HCT116 (cell line): ENCODE data around the gene PDIA2. TPM values are rescaled to one million over a fixed set of nuclear protein-coding genes. Genes with fewer than 3 reads are reported as not detected.

Experiments used
- ATAC-seq: fragments of 200-7000 bp; cut with Tn5 transposase; 2 replicates; pipeline ENCODE4 v1.9.1; 2020; ENCODE audit warnings: mild to moderate bottlenecking, moderate library complexity
- BruUV-seq: library from RNA; stranded (reverse); fragments of 400-500 nt; replicated peaks from 2 replicates; lab custom pipeline; 2021; lab: Mats Ljungman, UMichigan
- CTCF ChIA-PET: fragments of 300-600 bp; sonication (Branson Sonifier 250); formaldehyde crosslinking; loops from one replicate; lab custom pipeline; 2021; ENCODE audit warnings: antibody characterized with exemption; lab: Charles Lee
- POLR2A ChIA-PET: fragments of 300-600, 350-600 bp; sonication (Branson Sonifier 250); formaldehyde crosslinking; loops from one replicate; lab custom pipeline; 2021; ENCODE audit warnings: antibody characterized with exemption; lab: Charles Lee
- RAD21 ChIA-PET, 2 experiments: fragments of 300-600 bp; sonication (Branson Sonifier 250); formaldehyde crosslinking; loops; one replicate each; lab custom pipeline; 2023; ENCODE audit warnings: low total read pairs in 2 of 2; ENCODE audit not compliant: uncharacterized antibody in 2 of 2, unreplicated experiment in 2 of 2, low non-redundant PET in 1 of 2; lab: Charles Lee
- DNase-seq: peaks from one replicate; pipeline ENCODE4 v3.0.0-alpha.2; 2010; ENCODE audit warnings: low read depth, low spot score
- H2AFZ ChIP-seq: fragments of 200-600 bp; shearing (Covaris generic), sonication (generic); 2 replicates; pipeline ENCODE4 v1.6.1; 2017; ENCODE audit warnings: low read depth, mixed run types, mixed read lengths, antibody characterized with exemption, low read length; ENCODE audit not compliant: poor library complexity, severe bottlenecking
- H3K27ac ChIP-seq: 2 replicates; pipeline ENCODE4 v1.5.1; 2012; ENCODE audit warnings: low read depth, low read length
- H3K27me3 ChIP-seq: fragments of 200-600 bp; sonication (generic); 2 replicates; pipeline ENCODE4 v1.6.1; 2016; ENCODE audit warnings: mixed run types, low read length, mixed read lengths; ENCODE audit not compliant: insufficient read depth
- H3K36me3 ChIP-seq, 2 experiments: fragments of 200-500 bp in 1 of 2; fragments of 200-600 bp in 1 of 2; sonication (Bioruptor generic) in 1 of 2; sonication (generic) in 1 of 2; 2 replicates each; pipeline versions ENCODE4 v1.5.1 to v1.6.1; 2014 to 2016; ENCODE audit warnings: low read length in 2 of 2, inconsistent platforms in 1 of 2, mixed read lengths in 1 of 2, mixed run types in 1 of 2; ENCODE audit not compliant: insufficient read depth in 2 of 2, control insufficient read depth in 1 of 2
- H3K4me1 ChIP-seq, 2 experiments: fragments of 200-600 bp in 1 of 2; sonication (generic) in 1 of 2; 2 replicates each; pipeline versions ENCODE4 v1.5.1 to v1.6.1; 2012 to 2017; ENCODE audit warnings: low read length in 2 of 2, inconsistent platforms in 1 of 2, mild to moderate bottlenecking in 1 of 2, mixed read lengths in 1 of 2, mixed run types in 1 of 2, moderate library complexity in 1 of 2; ENCODE audit not compliant: insufficient read depth in 2 of 2, control insufficient read depth in 1 of 2
- H3K4me2 ChIP-seq: fragments of 200-600 bp; sonication (generic); 2 replicates; pipeline ENCODE4 v1.6.1; 2017; ENCODE audit warnings: mixed run types, low read length, mixed read lengths
- H3K4me3 ChIP-seq, 2 experiments: fragments of 200-600 bp in 1 of 2; sonication (generic) in 1 of 2; replicated peaks in 1 of 2; 2 replicates each; pipeline ENCODE4 v1.5.1; 2011 to 2016; ENCODE audit warnings: low read length in 2 of 2, control low read depth in 1 of 2, low read depth in 1 of 2, mild to moderate bottlenecking in 1 of 2, mixed read lengths in 1 of 2, mixed run types in 1 of 2
- H3K79me2 ChIP-seq: fragments of 200-600 bp; sonication (generic); 2 replicates; pipeline ENCODE4 v1.6.1; 2017; ENCODE audit warnings: mild to moderate bottlenecking, mixed run types, low read length, moderate library complexity, mixed read lengths; ENCODE audit not compliant: insufficient read depth
- H3K9ac ChIP-seq: fragments of 200-600 bp; sonication (generic); 2 replicates; pipeline ENCODE4 v1.6.1; 2016; ENCODE audit warnings: low read length, mixed read lengths
- H3K9me2 ChIP-seq: fragments of 200-600 bp; sonication (generic), shearing (Covaris generic); 2 replicates; pipeline ENCODE4 v1.6.1; 2017; ENCODE audit warnings: mixed run types, mild to moderate bottlenecking, moderate library complexity; ENCODE audit not compliant: insufficient read depth
- H3K9me3 ChIP-seq, 2 experiments: fragments of 200-500 bp in 1 of 2; fragments of 200-600 bp in 1 of 2; sonication (Bioruptor generic) in 1 of 2; sonication (generic) in 1 of 2; 2 replicates each; pipeline ENCODE4 v1.6.1; 2014 to 2017; ENCODE audit warnings: low read length in 2 of 2, mixed read lengths in 2 of 2, inconsistent platforms in 1 of 2, low read depth in 1 of 2, mild to moderate bottlenecking in 1 of 2, mixed run types in 1 of 2, moderate library complexity in 1 of 2; ENCODE audit not compliant: control insufficient read depth in 1 of 2, insufficient read depth in 1 of 2
- H4K20me1 ChIP-seq: fragments of 200-600 bp; sonication (generic), shearing (Covaris generic); 2 replicates; pipeline ENCODE4 v1.6.1; 2017; ENCODE audit warnings: mixed run types, mild to moderate bottlenecking, moderate library complexity; ENCODE audit not compliant: insufficient read depth
- ATF3 ChIP-seq: IDR thresholded peaks from 2 replicates; pipeline ENCODE4 v1.6.1; 2012
- CBX3 ChIP-seq: IDR thresholded peaks from 2 replicates; pipeline ENCODE4 v1.6.1; 2012; ENCODE audit warnings: low read depth
- ELF1 ChIP-seq: IDR thresholded peaks from 2 replicates; pipeline ENCODE4 v1.6.1; 2012; ENCODE audit warnings: low read depth, borderline replicate concordance
- EZH2phosphoT487 ChIP-seq: fragments of 200-600 bp; IDR thresholded peaks from 2 replicates; pipeline ENCODE4 v1.6.1; 2018; ENCODE audit warnings: antibody characterized with exemption, borderline replicate concordance
- FOSL1 ChIP-seq: IDR thresholded peaks from 2 replicates; pipeline ENCODE4 v1.6.1; 2012; ENCODE audit warnings: low read depth
- POLR2AphosphoS5 ChIP-seq: IDR thresholded peaks from 2 replicates; pipeline ENCODE4 v1.6.1; 2011; ENCODE audit warnings: mild to moderate bottlenecking, low read depth, low read length, moderate library complexity
- REST ChIP-seq: IDR thresholded peaks from 2 replicates; pipeline ENCODE4 v1.6.1; 2012; ENCODE audit warnings: low read depth
- SP1 ChIP-seq: IDR thresholded peaks from 2 replicates; pipeline ENCODE4 v1.6.1; 2012; ENCODE audit warnings: low read depth
- ZFX ChIP-seq: fragments of 450-650 bp; IDR thresholded peaks from 2 replicates; pipeline ENCODE4 v1.6.1; 2017
- intact Hi-C: fragments of 100-400 bp; cut with micrococcal nuclease; formaldehyde crosslinking; loops from 2 replicates; pipeline ENCODE4 v1.10.0; 2022
- total RNA-seq: library from RNA; stranded (reverse); gene quantifications from one replicate; pipeline ENCODE4 v1.2.1, GENCODE V29; 2021; ENCODE audit not compliant: unreplicated experiment
- TF ChIP-seq, protein P1 (sequence below): IDR thresholded peaks from 2 replicates; pipeline ENCODE4 v1.6.1; 2012

PDIA2 gene
- total RNA-seq, 1 experiment from 2014 or later = 0.93 TPM

DNA sequence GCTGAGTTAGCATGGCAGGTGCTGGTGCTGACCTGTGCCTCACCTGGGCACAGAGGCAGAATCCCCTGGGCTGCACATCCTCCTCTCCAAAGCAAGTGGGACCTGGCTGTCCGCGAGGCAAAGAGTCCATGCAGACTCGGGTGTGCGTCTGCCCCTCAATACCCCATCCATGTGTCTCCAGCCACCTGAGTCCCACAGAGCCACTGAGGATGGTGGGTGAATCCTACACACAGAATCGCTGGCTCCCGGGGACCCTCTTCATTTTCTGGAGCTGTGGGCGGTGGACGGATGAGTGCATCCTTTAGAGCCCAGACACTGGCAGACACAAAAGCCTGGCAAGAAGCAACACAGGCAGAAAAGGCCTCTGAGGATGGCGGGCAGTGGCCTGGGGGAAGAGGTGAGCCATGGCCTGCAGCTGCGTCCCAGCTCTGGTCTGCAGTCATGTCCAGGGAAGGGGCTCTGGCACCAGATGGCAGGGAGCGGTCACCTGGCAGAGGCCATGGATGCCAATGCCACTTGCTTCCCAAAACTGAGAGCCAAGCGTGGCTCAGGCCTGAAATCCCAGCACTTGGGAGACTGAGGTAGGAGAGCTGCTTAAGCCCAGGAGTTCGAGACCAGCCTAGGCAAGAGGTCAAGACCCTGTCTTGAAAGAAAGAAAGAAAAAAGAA lies 39.6 kb downstream of the PDIA2 start:
- H4K20me1 ChIP-seq = no peaks in the 10 kb centered on the region
- ChIA-PET CTCF (no interaction called here), POLR2A (no interaction called here), RAD21 (no interaction called here)
- H3K4me3 ChIP-seq = no peak overlapping the region
- ATAC-seq = no peak
- no peaks in the 10 kb centered on the region for H3K27me3 ChIP-seq
- no peak overlapping the region for H2AFZ ChIP-seq
- peaks cover 3 to 14% of the 10 kb centered on the region in 2 experiments for H3K4me1 ChIP-seq
- intact Hi-C loops = no loop called here
- no peak overlapping the region for H3K27ac ChIP-seq
- TF ChIP-seq POLR2AphosphoS5 = no peak
- TF ChIP-seq, protein P1, sequence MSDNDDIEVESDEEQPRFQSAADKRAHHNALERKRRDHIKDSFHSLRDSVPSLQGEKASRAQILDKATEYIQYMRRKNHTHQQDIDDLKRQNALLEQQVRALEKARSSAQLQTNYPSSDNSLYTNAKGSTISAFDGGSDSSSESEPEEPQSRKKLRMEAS = no peak
- no peak for TF ChIP-seq SP1
- no peak for TF ChIP-seq REST
- TF ChIP-seq FOSL1 = no peak
- TF ChIP-seq CBX3 = no peak
- BruUV-seq = no TSS peak
- peaks cover 41% of the 10 kb centered on the region for H3K79me2 ChIP-seq
- no peak overlapping the region for H3K9ac ChIP-seq
- DNase-seq = no peak
- no peaks in the 10 kb centered on the region for H3K9me2 ChIP-seq
- H3K4me2 ChIP-seq = no peak overlapping the region
- no peaks in the 10 kb centered on the region for H3K36me3 ChIP-seq
- no peaks in the 10 kb centered on the region for H3K9me3 ChIP-seq

DNA sequence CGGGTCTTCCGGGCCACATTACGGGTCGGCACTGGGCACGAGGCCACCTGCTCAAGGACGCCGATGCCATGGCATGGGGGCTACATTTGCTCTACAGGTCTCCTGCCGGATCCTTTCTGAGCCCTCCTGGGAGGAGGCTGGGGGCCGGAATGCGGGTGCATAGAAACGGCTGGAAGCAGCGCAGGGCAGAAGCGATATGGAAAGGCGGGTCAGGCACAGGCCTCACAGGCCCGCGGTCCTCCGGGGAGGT lies 41.2 kb downstream of the PDIA2 start:
- intact Hi-C loops = no loop called here
- CTCF ChIA-PET = no interaction called here
- no TSS peak for BruUV-seq
- peaks cover 15 to 29% of the 10 kb centered on the region in 2 experiments for H3K4me1 ChIP-seq
- POLR2A ChIA-PET = no interaction called here
- no peak overlapping the region for H3K4me2 ChIP-seq
- H3K36me3 ChIP-seq = no peaks in the 10 kb centered on the region
- no peak overlapping the region for H3K9ac ChIP-seq
- no peak overlapping the region for H3K27ac ChIP-seq
- H3K27me3 ChIP-seq = no peaks in the 10 kb centered on the region
- ATAC-seq (no peak), DNase-seq (no peak)
- H3K79me2 ChIP-seq = peaks cover 26% of the 10 kb centered on the region; the same call in 1 of the 2 replicates
- no peaks in the 10 kb centered on the region for H4K20me1 ChIP-seq
- RAD21 ChIA-PET = no interaction called here
- no peak overlapping the region for H2AFZ ChIP-seq
- TF ChIP-seq, protein P1 = no peak
- TF ChIP-seq EZH2phosphoT487 (no peak), ELF1 (no peak), ZFX (no peak), ATF3 (no peak)
- H3K4me3 ChIP-seq = no peak overlapping the region
- no peaks in the 10 kb centered on the region for H3K9me2 ChIP-seq
- H3K9me3 ChIP-seq = no peaks in the 10 kb centered on the region
